GM23248 (cell line): ENCODE results near the gene USP28.

Experiments used
- EZH2 ChIP-seq: fragments of 200-600 bp; sonication (generic); IDR thresholded peaks from 2 replicates; pipeline ENCODE4 v1.6.1; 2018; ENCODE audit warnings: antibody characterized with exemption, mild to moderate bottlenecking; ENCODE audit not compliant: insufficient read depth, poor library complexity, severe bottlenecking
- EZH2phosphoT487 ChIP-seq: fragments of 200-600 bp; sonication (generic); IDR thresholded peaks from 2 replicates; pipeline ENCODE4 v1.6.1; 2018; ENCODE audit warnings: antibody characterized with exemption, moderate library complexity, mild to moderate bottlenecking, low read depth; ENCODE audit not compliant: insufficient read depth

DNA sequence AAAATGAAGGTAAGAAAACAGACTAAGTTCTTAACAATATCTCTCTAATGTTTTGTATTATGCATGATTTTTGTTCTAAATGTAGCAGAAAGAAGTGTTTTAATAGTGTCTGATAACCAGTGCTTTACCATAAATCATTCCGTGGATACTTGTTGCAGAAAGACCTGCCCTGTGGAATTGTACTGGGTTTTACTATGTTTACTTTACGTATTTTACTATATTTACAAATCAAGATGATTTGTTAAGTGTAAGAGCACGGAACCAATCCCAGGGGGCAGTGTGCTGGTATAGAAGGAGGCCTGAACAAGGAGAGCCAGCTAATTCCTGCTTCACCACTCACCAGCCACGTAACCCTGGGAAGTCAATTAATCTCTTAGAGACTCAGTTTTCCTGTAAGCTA lies 30.7 kb upstream of the USP28 start:
- TF ChIP-seq EZH2: no peak
- TF ChIP-seq EZH2phosphoT487: no peak
